ENCODE results near the gene STX11.

- no peak for TF ChIP-seq EZH2phosphoT487 (IDR thresholded peaks at IDR 0.05; ENCODE audit: insufficient read depth, low read depth)
- TF ChIP-seq EZH2 (IDR thresholded peaks at IDR 0.05; ENCODE audit: insufficient read depth, poor library complexity, severe bottlenecking) = no peak
Measured at GRCh38 chr6:144215932-144216667, 65.8 kb downstream of the STX11 start.

All from GM23248 (cell line).